CD4-positive, alpha-beta T cell (primary cell): ENCODE measurements around the gene PDGFA. TPM values are rescaled to one million over a fixed set of nuclear protein-coding genes. Genes with fewer than 3 reads are reported as not detected.

Experiments used
- ATAC-seq: fragments of 200-7000 bp; cut with Tn5 transposase; one replicate; pipeline ENCODE4 v1.10.0; 2022; ENCODE audit warnings: mild to moderate bottlenecking; ENCODE audit not compliant: poor library complexity
- CTCF ChIA-PET: fragments of 350-600 bp; sonication (Branson Sonifier 250); formaldehyde crosslinking; loops from one replicate; lab custom pipeline; 2021; ENCODE audit warnings: antibody characterized with exemption, inconsistent platforms; lab: Charles Lee
- POLR2A ChIA-PET: fragments of 350-600 bp; sonication (Branson Sonifier 250); formaldehyde crosslinking; loops from one replicate; lab custom pipeline; 2021; ENCODE audit warnings: antibody characterized with exemption, inconsistent platforms; lab: Charles Lee
- DNase-seq, 14 experiments: peaks; one replicate each; pipeline ENCODE4 v3.0.0-alpha.2; 2013 to 2020; ENCODE audit warnings: mixed read lengths in 2 of 14
- H3K27ac ChIP-seq, 2 donors: one replicate each; pipeline versions ENCODE4 v1.5.1 to v1.7.0; 2013; ENCODE audit warnings: low read length in 2 of 2, low read depth in 1 of 2, mild to moderate bottlenecking in 1 of 2
- H3K27me3 ChIP-seq, 2 experiments: 1 replicate in 1 of 2; 2 replicates in 1 of 2; pipeline versions ENCODE4 v1.6.1 to v1.7.0; 2013; ENCODE audit warnings: low read length in 2 of 2, control low read depth in 1 of 2, mild to moderate bottlenecking in 1 of 2, moderate library complexity in 1 of 2; ENCODE audit not compliant: insufficient read depth in 2 of 2, control insufficient read depth in 1 of 2
- H3K36me3 ChIP-seq: one replicate; pipeline ENCODE4 v1.6.1; 2013; ENCODE audit warnings: low read length, control low read depth; ENCODE audit not compliant: insufficient read depth
- H3K4me1 ChIP-seq: one replicate; pipeline ENCODE4 v1.6.1; 2013; ENCODE audit warnings: low read length, control low read depth; ENCODE audit not compliant: insufficient read depth
- H3K4me3 ChIP-seq: one replicate; pipeline ENCODE4 v1.5.1; 2013; ENCODE audit warnings: mild to moderate bottlenecking, low read length, moderate library complexity
- H3K9me3 ChIP-seq, 2 experiments: 1 replicate in 1 of 2; 2 replicates in 1 of 2; pipeline versions ENCODE4 v1.6.1 to v1.7.0; 2013; ENCODE audit warnings: low read length in 2 of 2, mild to moderate bottlenecking in 2 of 2, control low read depth in 1 of 2, moderate library complexity in 1 of 2; ENCODE audit not compliant: control insufficient read depth in 1 of 2, insufficient read depth in 1 of 2
- H3K27ac Mint-ChIP-seq: one replicate; pipeline ENCODE4 v1.8.0; 2020; ENCODE audit warnings: mixed read lengths
- H3K27me3 Mint-ChIP-seq: one replicate; pipeline ENCODE4 v1.8.0; 2021; ENCODE audit warnings: mixed read lengths
- H3K36me3 Mint-ChIP-seq: one replicate; pipeline ENCODE4 v1.8.0; 2021; ENCODE audit warnings: low read depth, mixed read lengths
- H3K4me1 Mint-ChIP-seq: one replicate; pipeline ENCODE4 v1.8.0; 2021; ENCODE audit warnings: low read depth, mixed read lengths
- H3K4me3 Mint-ChIP-seq: one replicate; pipeline ENCODE4 v1.8.0; 2020; ENCODE audit warnings: mild to moderate bottlenecking, mixed read lengths
- H3K9me3 Mint-ChIP-seq: one replicate; pipeline ENCODE4 v1.8.0; 2020; ENCODE audit warnings: mixed read lengths
- CTCF ChIP-seq: fragments of 200-600 bp; IDR thresholded peaks from one replicate; pipeline ENCODE4 v1.8.0; 2022; ENCODE audit warnings: antibody characterized with exemption, mild to moderate bottlenecking
- intact Hi-C, 2 experiments: fragments of 100-400 bp; cut with DNase I in 1 of 2; cut with micrococcal nuclease in 1 of 2; formaldehyde crosslinking; loops; one replicate each; pipeline versions ENCODE4 v1.15.1 to v1.9.0; 2023 to 2025; cut with DNase I, micrococcal nuclease
- total RNA-seq, 174 experiments: library from RNA in 2 of 174; stranded (reverse) in 2 of 174; gene quantifications; one replicate each; pipeline ENCODE4 v1.2.3 and lab custom pipeline; 2021 to 2026

PDGFA gene
- total RNA-seq, 2 experiments from 2014 or later: 0.55 to 0.70 TPM

- intact Hi-C loops: no loop called here
- H3K4me1 Mint-ChIP-seq: no peaks in the 10 kb centered on the region
- TF ChIP-seq CTCF: no peak
These were observed 8.8 kb downstream of the PDGFA start for GRCh38 chr7:510782-511281.

GRCh38 chr7:510131-510481, 9.5 kb downstream of the PDGFA start:
- no peaks in the 10 kb centered on the region for H3K4me1 Mint-ChIP-seq
- no peaks in the 10 kb centered on the region for H3K36me3 Mint-ChIP-seq
- no peak overlapping the region for H3K27ac Mint-ChIP-seq
- ATAC-seq: no peak
- intact Hi-C loops: no loop called here
- Histone ChIP-seq H3K4me1 (no peaks in the 10 kb centered on the region), H3K4me3 (no peak overlapping the region), H3K36me3 (no peaks in the 10 kb centered on the region), H3K27me3 (peaks cover under 1 to 6% of the 10 kb centered on the region in 2 experiments), H3K27ac (no peak overlapping the region), H3K9me3 (no peaks in the 10 kb centered on the region)
- DNase-seq: no peak
- ChIA-PET CTCF (no interaction called here), POLR2A (no interaction called here)
- TF ChIP-seq CTCF: no peak
- H3K9me3 Mint-ChIP-seq: no peaks in the 10 kb centered on the region
- no peak overlapping the region for H3K4me3 Mint-ChIP-seq
- peaks cover 15% of the 10 kb centered on the region for H3K27me3 Mint-ChIP-seq

More at GRCh38 chr7:510782-511281, 8.8 kb downstream of the PDGFA start:
- Mint-ChIP-seq H3K4me3 (no peak overlapping the region), H3K36me3 (no peaks in the 10 kb centered on the region), H3K27ac (no peak overlapping the region), H3K27me3 (peaks cover 22% of the 10 kb centered on the region), H3K9me3 (no peaks in the 10 kb centered on the region)
- Histone ChIP-seq H3K27me3 (peaks cover 5 to 12% of the 10 kb centered on the region in 2 experiments), H3K4me1 (no peaks in the 10 kb centered on the region), H3K4me3 (no peak overlapping the region), H3K27ac (no peak overlapping the region), H3K9me3 (no peaks in the 10 kb centered on the region), H3K36me3 (no peaks in the 10 kb centered on the region)
- ChIA-PET POLR2A (no interaction called here), CTCF (no interaction called here)
- DNase-seq: no peak
- ATAC-seq: no peak

- Mint-ChIP-seq H3K4me1 (no peaks in the 10 kb centered on the region), H3K4me3 (no peak overlapping the region), H3K9me3 (no peaks in the 10 kb centered on the region), H3K27me3 (peaks cover 12% of the 10 kb centered on the region), H3K36me3 (no peaks in the 10 kb centered on the region), H3K27ac (no peak overlapping the region)
- TF ChIP-seq CTCF: no peak
- DNase-seq (no peak), ATAC-seq (no peak)
- Histone ChIP-seq H3K36me3 (no peaks in the 10 kb centered on the region), H3K4me3 (no peak overlapping the region), H3K9me3 (no peaks in the 10 kb centered on the region), H3K27ac (no peak overlapping the region), H3K4me1 (no peaks in the 10 kb centered on the region), H3K27me3 (peaks cover 0 to 2% of the 10 kb centered on the region in 2 experiments)
- intact Hi-C loops: loop anchor here in 1 of 2 experiments (5.0 kb wide), 1 partner anchor 177 kb away; no protein-coding TSS in a partner anchor
- ChIA-PET CTCF (no interaction called here), POLR2A (no interaction called here)
These were observed 10.1 kb downstream of the PDGFA start for GRCh38 chr7:509426-510130.
